ENCODE results near the gene TEX52.

The TEX52 gene

GRCh38 chr12:2826721-2827515 lies 29.9 kb downstream of the TEX52 start:
- no peak for DNase-seq

GRCh38 chr12:2826036-2826435 lies 30.8 kb downstream of the TEX52 start:
- no peak for DNase-seq

DNA sequence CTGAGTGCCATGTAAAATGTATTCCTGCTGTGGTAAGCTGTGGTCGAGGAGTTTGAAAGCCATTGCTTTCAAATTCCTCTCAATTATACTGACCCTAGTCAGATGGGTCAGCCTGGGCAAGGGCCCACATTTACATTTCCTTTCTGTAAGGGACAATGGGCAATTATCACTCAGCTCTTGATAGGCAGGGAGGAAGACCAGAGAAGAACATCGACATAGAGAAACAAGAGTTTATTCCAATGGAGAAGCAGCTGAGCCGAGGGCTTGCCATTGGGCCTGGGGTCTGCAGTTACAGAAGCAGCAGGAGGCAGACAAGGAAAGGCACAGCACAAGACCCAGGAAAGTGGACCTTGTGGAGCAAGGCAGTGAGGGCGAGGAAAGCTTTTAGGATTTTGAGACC lies 31.7 kb downstream of the TEX52 start:
- no peak for DNase-seq

- no peak for DNase-seq
These were observed 32.3 kb downstream of the TEX52 start for GRCh38 chr12:2824541-2824940.

DNA sequence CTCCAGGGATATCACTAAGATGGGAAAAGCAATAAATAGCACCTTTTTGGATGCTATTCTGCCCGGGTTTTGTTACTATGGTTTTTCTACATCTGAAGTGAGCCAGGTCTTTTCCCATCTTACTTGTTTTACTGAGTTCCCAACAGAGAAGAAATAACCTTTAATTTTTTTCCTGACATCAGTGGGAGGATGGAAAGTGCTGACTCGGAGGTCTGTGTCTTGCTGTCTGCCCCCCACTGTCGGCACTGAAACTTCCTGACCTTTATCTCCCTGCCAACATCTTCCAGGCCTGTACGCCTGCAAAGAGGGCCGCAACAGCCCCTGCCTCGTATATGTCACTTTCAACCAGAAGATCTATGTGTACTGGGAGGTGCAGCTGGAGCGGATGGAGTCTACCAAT lies 33.4 kb downstream of the TEX52 start:
- no peak for DNase-seq

DNA sequence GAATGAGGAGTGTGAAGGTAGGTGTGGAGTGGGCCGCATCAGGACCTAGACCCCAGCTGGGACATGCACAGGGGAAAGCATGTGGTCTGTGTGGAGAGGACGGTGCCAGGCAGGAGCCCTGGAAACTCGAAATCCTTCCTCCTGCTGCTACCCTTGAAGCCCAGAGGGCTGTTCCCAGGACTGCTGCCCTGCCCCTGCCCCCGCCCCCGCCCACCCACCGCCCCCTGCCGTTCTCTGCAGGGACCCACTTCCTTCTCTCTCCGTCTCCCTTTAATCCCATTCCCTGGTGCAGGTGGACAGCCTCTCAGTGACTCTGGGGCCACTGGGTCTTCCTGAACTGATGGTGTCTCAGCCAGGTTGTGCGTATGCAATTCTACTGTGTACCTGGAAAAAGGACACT lies 36.4 kb downstream of the TEX52 start:
- no peak for DNase-seq

DNA sequence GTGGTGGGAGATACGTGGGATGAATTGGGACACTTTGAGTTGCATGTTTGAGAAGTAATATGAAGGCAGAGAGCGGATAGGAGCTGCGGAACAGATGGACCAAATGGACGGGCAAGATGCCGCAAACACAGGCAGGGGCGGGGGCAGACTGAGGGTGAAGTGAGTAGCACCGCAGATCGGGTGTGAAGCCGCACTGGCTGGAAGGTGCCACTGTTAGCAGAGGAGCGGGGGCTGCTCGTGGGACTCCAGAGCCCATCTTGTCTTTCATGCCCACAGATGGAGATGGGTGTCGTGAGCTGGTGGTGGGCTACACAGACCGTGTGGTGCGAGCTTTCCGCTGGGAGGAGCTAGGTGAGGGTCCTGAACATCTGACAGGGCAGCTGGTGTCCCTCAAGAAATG lies 37.0 kb downstream of the TEX52 start:
- no peak for DNase-seq

DNA sequence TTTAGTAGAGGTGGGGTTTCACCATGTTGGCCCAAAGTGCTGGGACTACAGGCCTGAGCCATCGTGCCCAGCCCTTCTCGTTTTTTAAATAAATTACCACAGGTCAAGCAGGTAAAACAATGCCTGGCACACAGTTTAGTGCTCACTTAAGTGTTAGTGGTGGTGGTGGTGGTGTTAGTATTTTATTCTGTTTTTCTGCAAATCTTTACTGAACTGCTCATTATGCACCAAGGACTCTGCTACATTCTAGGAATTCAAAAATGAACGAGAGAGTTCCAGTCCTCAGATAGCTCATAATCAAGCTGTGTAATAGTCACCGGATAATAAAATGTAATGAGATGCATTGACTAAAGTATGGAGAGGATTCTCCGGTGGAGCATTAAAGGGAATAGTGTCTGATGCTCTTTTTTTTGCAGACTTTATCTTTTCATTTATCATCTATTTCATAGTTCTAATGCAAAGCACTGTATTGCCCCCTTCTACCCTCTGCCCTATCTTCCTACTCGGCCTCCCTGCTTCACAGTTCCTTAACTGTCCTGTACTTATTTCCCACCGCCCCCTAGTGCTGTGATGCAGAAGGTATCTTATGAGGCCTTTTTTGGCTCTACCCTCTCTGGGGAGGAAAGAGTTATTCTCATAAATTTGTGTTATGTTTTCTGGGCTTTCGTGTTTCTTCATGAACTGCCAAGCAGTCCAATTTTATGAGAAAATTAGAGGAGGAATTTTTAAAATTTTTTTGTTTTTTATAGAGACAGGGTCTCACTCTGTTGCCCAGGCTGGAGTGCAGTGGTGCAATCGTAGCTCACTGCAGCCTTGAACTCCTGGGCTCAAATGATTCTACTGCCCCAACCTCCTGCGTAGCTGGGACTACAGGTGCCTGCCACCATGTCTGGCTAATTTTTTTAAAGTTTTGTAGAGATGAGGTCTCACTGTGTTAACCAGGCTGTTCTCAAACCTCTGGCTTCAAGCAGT lies 43.3 kb downstream of the TEX52 start:
- peak; percentile 45 for DNase-seq

DNA sequence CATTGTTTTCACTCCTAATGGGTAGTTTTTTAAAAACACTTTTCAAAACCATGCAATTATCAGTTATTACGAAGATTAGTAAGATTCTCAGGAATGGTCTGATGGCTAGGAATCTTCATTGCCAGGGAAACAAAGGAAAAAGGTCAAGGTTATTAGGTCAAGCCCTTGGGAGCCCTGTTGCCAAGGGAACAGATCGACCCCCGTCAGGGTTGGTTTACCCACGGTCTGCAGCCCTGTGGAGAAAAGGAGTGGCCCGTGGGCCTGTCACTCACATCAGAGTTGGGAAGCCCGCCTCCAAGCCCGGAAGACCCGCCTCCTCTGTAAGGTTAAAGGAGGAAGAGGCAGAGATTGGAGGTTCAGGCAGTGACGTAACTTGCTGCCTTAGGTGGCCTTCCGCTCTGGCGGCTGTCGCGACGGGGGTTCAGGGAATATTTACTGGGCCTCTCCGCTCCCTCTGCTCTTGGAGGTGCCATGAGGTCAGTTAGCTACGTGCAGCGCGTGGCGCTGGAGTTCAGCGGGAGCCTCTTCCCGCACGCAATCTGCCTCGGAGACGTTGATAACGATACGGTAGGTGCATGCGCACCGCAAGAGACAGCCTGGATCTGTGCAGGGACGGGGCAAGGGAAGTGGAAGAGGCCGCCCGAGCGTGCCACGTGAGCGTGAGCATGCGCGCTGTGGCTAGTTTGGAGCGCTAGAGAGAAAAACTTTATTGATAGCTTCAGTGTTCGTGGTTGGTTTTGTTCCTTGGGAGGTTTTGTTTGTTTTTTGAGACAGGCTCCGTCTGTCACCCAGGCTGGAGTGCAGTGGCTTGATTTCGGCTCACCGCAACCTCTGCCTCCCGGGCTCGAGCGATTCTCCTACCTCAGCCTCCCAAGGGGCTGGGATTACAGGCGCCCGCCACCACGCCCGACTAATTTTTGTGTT lies 44.3 kb downstream of the TEX52 start, which contains the start of gene ITFG2:
TSS of gene ITFG2 (plus strand) at position 379 of the 924 bp plus-strand sequence. CDS start at position 472, 93 bp downstream.
- peak; percentile 95 for DNase-seq

DNA sequence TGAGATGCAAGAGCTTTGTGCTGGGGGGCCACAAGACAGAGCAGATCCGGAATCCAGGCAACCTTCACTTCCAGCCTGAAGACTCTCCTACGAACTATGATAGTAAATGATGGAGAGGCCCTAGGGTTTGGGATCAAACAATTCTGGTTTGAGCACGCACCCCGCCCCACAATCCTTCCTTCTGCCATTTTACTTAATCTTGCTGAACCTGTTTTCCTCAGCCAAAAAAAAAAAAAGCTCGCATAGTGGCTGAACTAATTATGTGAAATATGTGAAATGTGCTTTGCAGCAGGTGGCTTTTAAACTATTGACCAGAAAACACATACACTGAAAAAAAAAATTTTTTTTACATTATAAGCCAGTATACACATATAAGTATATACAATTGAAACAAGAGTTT lies 45.0 kb downstream of the TEX52 start:
- DNase-seq, result no peak

GRCh38 chr12:2806700-2807099 lies 50.1 kb downstream of the TEX52 start:
- DNase-seq, result no peak

DNA sequence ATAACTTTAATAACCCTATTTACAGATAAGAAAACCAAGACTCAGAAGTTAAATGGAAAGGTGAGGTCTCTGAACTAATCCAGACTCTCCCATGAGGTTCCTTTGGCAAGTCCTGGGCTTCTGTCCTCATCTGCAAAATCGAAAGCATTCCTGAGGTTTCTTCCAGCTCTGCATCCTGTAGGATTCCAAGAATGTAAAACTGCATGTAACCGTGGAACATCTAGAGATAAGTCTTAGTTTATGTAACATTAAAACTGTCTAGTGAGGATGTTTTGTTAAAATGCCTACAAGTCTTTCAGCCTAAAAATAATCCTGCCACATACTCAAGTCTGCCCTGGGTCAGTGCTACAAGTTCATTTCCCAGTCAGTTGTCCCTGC lies 51.7 kb downstream of the TEX52 start:
- DNase-seq, result no peak

DNA sequence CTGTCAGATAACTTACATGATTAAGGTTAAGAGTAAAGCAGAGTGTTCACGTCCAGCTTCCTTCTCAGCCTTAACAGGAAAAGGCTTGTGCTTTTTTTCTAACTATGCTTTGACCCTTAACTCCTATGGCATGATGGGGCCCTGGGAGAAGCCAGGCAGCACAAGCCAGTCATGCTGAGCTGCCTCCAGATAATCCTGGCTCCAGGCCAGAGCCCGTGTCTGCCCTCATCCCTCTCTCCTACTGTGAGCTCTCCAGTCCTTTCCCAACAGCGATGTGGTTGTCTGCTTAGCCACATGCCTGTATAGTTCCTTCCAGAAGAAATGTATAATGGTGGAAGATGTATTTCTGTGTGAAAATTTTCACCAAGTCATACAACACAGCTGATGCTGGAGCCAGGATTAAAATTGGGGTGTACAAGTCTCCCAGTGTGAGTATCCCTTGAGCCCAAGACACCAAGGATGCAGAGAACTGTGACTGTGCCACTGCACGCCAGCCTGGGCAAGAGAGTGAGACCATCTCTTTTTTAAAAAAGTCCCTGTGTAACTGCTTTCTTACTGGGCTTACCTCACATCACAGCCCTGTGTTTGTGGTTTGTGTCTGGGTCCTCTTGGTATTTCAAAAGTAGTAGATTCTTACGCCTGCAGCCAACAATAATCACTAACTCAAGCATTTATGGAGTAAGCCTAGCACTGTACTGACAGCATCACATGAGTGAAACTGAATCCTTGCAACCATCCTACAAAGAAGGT lies 52.3 kb downstream of the TEX52 start:
- DNase-seq, result no peak

- no peak for DNase-seq
These were observed 53.0 kb downstream of the TEX52 start for GRCh38 chr12:2803635-2804392.

- no peak for DNase-seq
These were observed 55.6 kb downstream of the TEX52 start for GRCh38 chr12:2801044-2801783.

DNA sequence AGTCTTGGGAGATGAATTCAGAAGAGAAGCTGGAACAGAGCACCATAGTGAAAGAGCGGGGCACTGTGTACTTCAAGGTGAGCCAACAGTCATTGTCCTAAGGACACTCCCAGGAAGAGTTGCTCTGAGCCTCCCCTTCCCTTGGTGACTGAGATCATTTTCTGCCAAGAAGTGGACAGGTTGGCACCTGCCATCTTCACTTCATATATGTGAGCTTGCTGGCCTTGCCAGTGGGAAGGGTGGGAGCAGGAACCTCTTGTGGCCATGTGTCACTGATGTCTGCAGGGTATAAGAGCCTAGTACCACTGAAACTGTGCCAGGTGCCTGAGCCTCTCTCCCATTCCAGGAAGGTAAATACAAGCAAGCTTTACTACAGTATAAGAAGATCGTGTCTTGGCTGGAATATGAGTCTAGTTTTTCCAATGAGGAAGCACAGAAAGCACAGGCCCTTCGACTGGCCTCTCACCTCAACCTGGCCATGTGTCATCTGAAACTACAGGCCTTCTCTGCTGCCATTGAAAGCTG lies 56.7 kb downstream of the TEX52 start:
- DNase-seq, result no peak
